Measurements from ENCODE around the gene TMEM131L.

TMEM131L gene

DNA sequence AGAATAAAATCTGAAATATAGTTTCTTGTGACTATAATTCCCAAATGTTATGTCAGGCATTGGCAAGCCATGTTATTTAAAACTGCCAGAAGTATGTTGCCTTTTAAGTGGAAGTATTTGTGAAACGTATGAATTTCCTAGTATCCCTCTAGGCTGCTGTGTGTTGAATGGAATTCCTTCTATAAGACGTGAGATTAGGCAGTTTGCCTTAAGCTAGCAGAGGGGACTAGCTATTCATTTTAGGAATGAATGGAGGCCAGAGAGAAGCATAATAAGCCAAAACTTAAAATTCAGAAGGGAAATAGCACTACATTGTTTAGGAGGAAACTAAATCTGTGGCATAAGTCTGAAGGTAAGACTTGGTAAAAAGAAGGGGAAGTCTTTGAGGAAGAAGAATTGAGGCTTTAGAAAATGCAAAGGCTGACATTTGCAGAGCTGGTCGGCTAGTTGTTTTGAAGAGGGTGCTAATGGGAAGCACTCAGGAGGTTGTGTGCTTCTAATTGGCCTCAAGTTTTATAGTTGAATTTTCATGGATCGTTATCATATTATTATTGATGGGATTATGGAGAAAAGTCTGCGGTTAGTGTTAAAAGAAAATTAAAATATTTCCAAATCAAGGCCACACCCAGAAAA, 57.1 kb downstream of the TMEM131L start:
- DNase-seq: no peak

DNA sequence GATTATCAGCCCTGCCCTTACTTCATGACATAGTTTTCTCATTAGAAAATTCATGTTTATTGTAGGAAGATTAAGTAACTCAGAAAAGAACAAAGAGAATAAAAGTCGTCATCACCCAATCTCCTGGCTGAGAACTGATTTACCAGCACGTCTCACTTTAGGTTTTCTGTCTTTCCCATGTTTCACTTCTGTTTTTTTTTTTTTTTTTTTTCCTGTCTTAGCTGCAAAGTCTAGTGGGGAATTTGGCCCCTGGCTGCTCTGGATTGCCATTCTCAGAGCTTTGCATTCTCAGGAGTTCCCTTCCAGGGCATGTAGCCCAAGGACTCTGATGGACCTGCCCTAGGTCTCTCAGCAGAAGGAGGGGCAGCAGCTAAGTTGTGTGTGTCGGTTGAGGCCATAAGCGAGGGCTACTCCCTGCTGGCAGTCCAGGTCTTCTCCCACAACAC, 57.8 kb downstream of the TMEM131L start:
- DNase-seq: no peak

GRCh38 chr4:153524682-153525081, 58.5 kb downstream of the TMEM131L start:
- no peak for DNase-seq

DNA sequence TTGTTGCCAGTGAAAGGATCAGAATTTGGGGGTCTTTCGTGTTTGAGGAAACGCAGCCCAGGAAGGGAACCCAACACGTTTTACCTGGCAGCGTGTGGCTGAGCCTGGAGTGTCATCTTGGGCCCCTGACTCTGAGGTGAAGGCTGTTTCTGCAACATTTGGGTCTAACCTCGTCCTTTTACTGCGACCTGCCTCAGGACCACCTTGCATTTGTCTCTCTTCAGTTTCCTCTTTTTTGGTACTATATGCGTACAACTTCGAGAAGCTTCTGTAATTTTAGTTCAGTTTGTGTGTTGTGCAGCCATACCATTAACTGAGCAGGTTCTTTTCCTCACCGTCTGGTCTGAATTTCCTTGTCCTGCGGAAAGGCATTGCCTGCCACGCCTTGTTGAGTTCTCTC, 61.5 kb downstream of the TMEM131L start:
- no peak for DNase-seq

GRCh38 chr4:153528705-153529485, 62.7 kb downstream of the TMEM131L start:
- no peak for DNase-seq

DNA sequence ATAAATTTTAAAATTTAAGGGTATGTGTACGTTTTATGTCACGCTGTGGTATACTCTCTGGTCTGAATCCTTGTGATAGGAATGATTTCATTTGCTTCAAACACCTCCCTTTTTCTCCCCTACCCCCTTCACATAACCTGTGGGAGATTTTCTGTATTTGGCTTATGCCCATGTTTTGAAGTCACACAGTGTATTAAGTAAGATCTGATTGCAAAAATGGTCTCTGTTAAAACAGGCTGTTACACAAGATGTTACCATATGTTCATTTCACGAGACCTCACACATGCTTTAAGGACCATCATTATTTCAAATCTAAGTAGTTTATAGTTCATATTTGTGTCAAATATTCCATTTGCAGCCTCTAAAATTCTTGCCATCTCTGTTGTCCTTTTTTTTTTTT, 63.5 kb downstream of the TMEM131L start:
- DNase-seq: no peak

- no peak for DNase-seq
Observed at GRCh38 chr4:153530284-153530999, 64.3 kb downstream of the TMEM131L start.

DNA sequence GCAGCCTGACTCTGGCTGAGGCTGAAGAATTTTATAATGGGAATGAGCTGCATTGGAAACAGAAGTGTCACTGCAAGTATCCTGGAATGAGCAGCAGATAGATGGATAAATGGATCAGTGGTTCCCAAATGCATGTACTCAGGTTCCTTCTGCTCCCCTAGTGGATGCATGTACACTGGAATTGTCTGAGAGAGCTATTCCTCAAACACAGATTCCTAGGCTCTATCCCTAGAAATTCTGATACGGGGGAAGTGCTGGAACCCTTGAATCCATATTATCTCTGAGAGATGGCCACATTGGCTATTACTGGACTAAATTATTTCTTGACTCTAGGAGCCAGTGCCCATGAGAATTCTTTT, 64.8 kb downstream of the TMEM131L start:
- no peak for DNase-seq

DNA sequence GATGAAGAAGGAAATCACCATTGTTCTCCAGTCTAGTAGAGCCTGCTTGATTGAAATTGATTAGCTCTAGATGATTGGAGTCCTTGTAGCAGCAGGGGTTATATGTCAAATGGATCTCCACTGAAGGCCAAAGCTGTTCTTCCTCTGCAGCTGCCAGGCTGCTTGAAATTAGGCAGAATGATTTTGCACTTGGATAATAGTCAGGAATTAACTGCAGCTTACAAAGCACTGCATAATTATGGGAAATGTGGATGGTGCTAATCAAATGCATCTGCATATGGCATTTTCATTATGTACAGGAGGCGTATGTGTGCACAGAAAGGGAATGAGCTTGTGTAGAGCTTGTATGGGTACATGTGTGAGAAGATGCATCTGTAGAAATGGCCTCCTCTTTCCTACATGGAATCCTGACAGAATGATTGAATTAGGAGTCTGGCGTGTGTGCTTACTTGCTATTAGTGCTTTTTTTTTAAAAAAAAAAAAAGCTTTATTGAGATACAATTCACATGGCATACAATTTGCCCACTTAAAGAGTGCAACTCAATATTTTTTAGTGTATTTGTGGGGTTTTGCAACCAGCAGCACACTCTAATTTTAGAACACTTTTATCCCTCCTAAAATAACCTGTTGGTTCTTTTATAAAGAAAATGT, 65.9 kb downstream of the TMEM131L start:
- DNase-seq: no peak

DNA sequence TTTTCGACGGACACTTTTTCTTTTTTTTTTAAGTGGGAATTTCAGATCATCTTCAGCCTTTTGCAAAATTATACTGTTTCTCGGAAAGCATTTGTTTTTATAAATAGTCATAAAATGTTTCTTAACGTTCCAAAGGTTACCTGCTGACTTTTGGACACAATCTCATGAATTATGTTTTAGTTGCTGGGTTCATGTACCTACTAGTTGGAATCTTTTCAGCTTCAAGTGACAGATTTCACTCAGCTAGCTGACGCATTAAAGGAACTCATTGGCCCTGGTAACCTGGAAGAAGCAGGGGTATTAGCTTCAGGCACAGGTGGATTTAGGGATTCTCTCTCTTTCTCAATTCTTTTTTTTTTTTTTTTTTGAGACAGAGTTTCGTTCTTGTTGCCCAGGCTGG, 66.5 kb downstream of the TMEM131L start:
- DNase-seq: no peak

DNA sequence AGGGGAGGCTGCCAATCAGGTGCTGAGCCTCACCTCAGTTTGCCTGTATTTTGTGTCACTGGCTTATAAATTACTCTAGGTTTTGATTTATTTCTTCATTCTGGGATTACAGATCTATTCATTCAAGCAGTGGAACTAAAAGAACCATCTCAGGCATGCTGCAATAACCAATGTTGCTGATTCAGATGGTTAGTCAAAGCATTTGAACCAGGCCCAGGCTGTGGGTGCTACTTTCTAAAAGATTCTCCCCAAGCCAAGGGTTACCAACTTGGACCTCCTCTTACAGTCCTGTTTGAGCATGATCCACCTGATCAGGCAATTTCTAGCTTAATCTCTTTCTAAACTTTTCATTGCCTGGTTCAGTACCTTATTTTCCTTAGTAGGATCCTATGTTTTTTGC, 67.2 kb downstream of the TMEM131L start:
- DNase-seq: no peak

- DNase-seq: no peak
Observed at GRCh38 chr4:153534792-153535629, 68.9 kb downstream of the TMEM131L start.

GRCh38 chr4:153535772-153536513, 69.8 kb downstream of the TMEM131L start:
- no peak for DNase-seq

GRCh38 chr4:153537493-153537960, 71.4 kb downstream of the TMEM131L start:
- DNase-seq: no peak

DNA sequence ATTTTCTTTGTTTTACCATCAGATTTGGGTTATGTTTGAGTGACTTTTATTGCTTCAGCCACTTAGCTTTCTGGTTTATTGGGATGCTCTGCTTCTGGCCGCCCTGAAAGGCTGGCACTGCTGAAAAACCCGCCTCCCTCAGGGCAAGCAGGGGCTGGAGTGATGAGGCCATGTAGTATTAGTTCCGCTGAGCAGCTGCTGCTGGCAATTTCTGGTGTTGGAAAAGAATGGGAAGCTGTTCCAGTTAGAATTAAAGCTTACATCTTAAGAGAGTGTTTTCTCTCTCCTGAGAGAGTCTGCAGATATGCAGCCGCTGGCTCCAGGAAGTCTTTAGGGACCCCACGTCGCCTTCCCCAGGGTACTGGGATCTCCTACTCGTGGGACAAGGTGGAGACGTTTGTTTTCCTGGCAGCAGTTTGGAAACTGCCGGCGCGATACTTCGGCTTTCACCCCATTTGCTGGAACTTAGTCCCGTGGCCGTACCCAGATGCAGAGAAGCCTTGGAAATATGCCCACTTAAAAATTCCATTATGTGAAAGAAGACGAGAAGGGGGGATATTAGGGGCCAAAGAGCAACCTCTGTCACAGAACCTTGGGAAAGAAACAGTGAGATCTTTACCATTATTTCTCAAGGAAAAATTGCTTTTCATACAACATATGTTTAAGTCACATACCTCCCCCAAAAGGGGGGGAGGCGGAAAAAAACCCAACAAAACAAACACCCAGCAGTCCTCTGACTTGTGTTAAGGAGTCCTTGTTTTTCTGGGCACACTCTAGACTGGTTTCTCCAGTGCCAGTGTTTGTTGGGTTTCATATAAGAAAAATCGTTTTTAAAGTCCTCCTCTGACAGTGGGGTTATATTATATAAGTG, 72.6 kb downstream of the TMEM131L start:
- DNase-seq: no peak

DNA sequence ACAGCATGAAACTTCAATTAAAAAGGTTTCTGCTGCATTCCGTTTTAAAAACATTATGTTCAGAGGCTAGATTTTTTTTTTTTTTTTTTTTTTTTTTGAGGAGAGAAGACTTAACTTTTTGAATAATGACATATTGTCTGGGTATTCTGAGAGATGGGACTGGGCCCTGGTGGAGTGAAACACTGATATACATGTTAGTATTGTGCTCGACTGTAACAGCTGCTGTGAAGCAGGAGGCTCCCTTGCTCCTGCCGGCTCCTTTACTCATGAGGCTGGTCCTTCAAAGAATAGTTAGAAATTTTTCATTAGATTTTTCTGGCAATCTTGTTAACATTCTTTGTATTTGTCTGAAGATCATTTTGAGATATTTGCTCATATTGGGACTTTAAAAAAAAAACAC, 73.3 kb downstream of the TMEM131L start:
- DNase-seq: no peak

GRCh38 chr4:153541456-153542096, 75.4 kb downstream of the TMEM131L start:
- DNase-seq: peak; percentile 44

DNA sequence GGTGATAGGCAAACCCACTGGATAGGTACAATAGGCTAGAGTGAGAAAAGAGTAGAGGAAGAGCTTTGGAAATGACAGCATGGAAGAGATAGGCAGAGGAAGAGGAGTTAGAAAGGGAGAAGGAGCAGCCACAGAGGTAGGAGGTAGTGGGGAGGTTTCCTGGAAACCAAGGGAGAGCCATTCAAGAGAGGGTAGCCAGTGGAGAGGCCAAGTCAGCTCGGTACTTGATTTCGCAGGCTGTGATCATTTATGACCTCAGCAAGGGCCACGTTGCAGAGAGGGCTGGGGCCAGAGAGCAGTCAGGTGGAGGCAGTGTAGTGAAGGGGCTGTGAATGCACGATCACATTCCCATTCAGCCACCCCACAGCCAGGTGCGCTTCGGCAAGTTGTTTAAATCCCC, 76.0 kb downstream of the TMEM131L start:
- DNase-seq: no peak

DNA sequence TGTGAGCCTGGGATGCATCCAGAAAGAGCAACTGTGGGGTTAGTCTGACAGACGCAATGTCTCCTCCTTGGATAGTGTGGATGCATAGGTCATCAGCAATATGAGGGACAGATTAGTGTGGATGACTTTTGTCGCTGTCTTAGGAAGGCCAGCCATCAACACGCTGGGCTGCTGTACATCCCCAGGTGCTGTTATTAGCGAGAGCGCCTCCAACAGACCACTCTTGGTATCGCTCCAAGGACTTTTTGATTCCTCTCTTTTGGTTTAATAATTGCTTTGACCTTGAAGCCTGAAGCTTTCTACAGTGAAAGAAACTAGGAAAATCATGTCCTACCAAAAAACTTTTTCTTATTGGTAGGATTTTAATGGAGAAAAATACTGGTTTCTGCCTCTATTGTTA, 76.7 kb downstream of the TMEM131L start:
- DNase-seq: no peak

GRCh38 chr4:153543351-153543750, 77.2 kb downstream of the TMEM131L start:
- no peak for DNase-seq
